Suprapubic skin (tissue), 4 donors: ENCODE results near the gene CD4. TPM values are rescaled to one million over a fixed set of nuclear protein-coding genes. Genes with fewer than 3 reads are reported as not detected.

ENCODE experiments used
- DNase-seq, 2 donors: peaks; one replicate each; pipeline ENCODE4 v3.0.0-alpha.2; 2019; ENCODE audit warnings: low spot score in 2 of 2
- H3K27ac ChIP-seq: fragments of 200-600 bp; sonication (generic); one replicate; pipeline ENCODE4 v1.5.1; 2019
- H3K27me3 ChIP-seq: fragments of 200-600 bp; sonication (generic); one replicate; pipeline ENCODE4 v1.5.1; 2019
- H3K36me3 ChIP-seq: fragments of 200-600 bp; sonication (generic); one replicate; pipeline ENCODE4 v1.5.1; 2019
- H3K4me1 ChIP-seq: fragments of 200-600 bp; sonication (generic); one replicate; pipeline ENCODE4 v1.5.1; 2019
- H3K4me3 ChIP-seq: fragments of 200-600 bp; sonication (generic); one replicate; pipeline ENCODE4 v1.5.1; 2019; ENCODE audit warnings: mild to moderate bottlenecking
- H3K9me3 ChIP-seq: fragments of 200-600 bp; sonication (generic); one replicate; pipeline ENCODE4 v1.5.1; 2019
- EP300 ChIP-seq: sonication (generic); formaldehyde crosslinking; IDR thresholded peaks from one replicate; pipeline ENCODE4 v1.6.1; 2017; ENCODE audit warnings: antibody characterized with exemption
- POLR2A ChIP-seq, 2 donors: fragments of 450-650 bp; IDR thresholded peaks; one replicate each; pipeline ENCODE4 v1.6.1; 2017; ENCODE audit warnings: antibody characterized with exemption in 2 of 2, mild to moderate bottlenecking in 2 of 2, moderate library complexity in 2 of 2
- POLR2AphosphoS5 ChIP-seq, 3 donors: sonication (generic); formaldehyde crosslinking; IDR thresholded peaks; one replicate each; pipeline ENCODE4 v1.6.1; 2017; ENCODE audit warnings: antibody characterized with exemption in 3 of 3
- WGBS: methylation state at CpG from one replicate; pipeline ENCODE4 v1.1.5; 2018; 5-methylcytosine and 5-hydroxymethylcytosine counted together
- total RNA-seq, 4 donors: library from RNA; depleted of rRNA; stranded (reverse); fragments of >200 nt; gene quantifications; one replicate each; pipeline ENCODE4 v1.1.0, GENCODE V29; 2016
- TF ChIP-seq, protein P1 (sequence below), 2 donors: fragments of 200-600 bp in 1 of 2; fragments of 450-650 bp in 1 of 2; sonication (generic) in 1 of 2; IDR thresholded peaks; one replicate each; pipeline ENCODE4 v1.5.1; 2016 to 2019; ENCODE audit warnings: antibody characterized with exemption in 2 of 2, mild to moderate bottlenecking in 1 of 2, moderate library complexity in 1 of 2

The CD4 gene
- total RNA-seq, 4 donors from 2014 or later, result 2.5 to 5.4 (median 3.9) TPM

DNA sequence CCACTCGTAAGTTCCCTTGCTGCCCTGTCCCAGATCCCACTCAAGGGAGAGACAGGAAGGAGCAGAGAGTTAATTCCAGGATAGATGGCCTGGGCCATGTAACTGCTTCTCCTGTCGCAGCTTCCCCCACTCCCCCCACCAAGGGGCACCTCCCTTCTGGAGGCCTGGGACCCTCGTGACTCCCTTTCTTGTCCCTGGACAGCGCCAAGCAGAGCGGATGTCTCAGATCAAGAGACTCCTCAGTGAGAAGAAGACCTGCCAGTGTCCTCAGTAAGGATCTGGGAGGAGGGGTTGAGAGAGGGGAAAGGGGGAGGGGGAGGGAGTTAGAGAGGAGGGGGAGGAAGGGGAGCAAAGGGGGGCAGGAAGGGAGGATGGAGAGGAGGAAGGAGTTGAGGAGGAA, 29.3 kb downstream of the CD4 start:
- Histone ChIP-seq H3K27ac (no peak overlapping the region), H3K36me3 (no peaks in the 10 kb centered on the region), H3K9me3 (no peaks in the 10 kb centered on the region), H3K27me3 (peaks cover 22% of the 10 kb centered on the region), H3K4me1 (peaks cover 15% of the 10 kb centered on the region), H3K4me3 (no peak overlapping the region)
- DNase-seq, result no peak
- 87% methylated on average over 5 of the region's 5 CpGs for WGBS
- no peak for TF ChIP-seq EP300
- TF ChIP-seq POLR2A (IDR thresholded peaks at IDR 0.05), result no peak
- no peak for TF ChIP-seq POLR2AphosphoS5 (IDR thresholded peaks at IDR 0.05)

DNA sequence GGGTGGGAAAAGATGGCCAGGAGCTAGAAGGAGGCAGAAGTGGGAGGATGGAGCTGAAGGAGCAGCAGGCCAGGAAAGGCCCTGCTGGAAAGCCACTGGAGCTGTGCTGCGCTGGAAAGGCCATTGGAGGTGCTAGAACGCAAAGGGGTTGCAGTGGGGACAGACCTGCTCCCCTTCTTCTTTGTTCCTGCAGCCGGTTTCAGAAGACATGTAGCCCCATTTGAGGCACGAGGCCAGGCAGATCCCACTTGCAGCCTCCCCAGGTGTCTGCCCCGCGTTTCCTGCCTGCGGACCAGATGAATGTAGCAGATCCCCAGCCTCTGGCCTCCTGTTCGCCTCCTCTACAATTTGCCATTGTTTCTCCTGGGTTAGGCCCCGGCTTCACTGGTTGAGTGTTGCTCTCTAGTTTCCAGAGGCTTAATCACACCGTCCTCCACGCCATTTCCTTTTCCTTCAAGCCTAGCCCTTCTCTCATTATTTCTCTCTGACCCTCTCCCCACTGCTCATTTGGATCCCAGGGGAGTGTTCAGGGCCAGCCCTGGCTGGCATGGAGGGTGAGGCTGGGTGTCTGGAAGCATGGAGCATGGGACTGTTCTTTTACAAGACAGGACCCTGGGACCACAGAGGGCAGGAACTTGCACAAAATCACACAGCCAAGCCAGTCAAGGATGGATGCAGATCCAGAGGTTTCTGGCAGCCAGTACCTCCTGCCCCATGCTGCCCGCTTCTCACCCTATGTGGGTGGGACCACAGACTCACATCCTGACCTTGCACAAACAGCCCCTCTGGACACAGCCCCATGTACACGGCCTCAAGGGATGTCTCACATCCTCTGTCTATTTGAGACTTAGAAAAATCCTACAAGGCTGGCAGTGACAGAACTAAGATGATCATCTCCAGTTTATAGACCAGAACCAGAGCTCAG, 30.0 kb downstream of the CD4 start:
- Histone ChIP-seq H3K9me3 (no peaks in the 10 kb centered on the region), H3K27me3 (peaks cover 29% of the 10 kb centered on the region), H3K4me3 (no peak overlapping the region), H3K4me1 (peaks cover 15% of the 10 kb centered on the region), H3K36me3 (no peaks in the 10 kb centered on the region), H3K27ac (no peak overlapping the region)
- TF ChIP-seq, protein P1, sequence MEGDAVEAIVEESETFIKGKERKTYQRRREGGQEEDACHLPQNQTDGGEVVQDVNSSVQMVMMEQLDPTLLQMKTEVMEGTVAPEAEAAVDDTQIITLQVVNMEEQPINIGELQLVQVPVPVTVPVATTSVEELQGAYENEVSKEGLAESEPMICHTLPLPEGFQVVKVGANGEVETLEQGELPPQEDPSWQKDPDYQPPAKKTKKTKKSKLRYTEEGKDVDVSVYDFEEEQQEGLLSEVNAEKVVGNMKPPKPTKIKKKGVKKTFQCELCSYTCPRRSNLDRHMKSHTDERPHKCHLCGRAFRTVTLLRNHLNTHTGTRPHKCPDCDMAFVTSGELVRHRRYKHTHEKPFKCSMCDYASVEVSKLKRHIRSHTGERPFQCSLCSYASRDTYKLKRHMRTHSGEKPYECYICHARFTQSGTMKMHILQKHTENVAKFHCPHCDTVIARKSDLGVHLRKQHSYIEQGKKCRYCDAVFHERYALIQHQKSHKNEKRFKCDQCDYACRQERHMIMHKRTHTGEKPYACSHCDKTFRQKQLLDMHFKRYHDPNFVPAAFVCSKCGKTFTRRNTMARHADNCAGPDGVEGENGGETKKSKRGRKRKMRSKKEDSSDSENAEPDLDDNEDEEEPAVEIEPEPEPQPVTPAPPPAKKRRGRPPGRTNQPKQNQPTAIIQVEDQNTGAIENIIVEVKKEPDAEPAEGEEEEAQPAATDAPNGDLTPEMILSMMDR (IDR thresholded peaks at IDR 0.05), result no peak
- TF ChIP-seq POLR2AphosphoS5 (IDR thresholded peaks at IDR 0.05) (no peak), POLR2A (IDR thresholded peaks at IDR 0.05) (no peak), EP300 (no peak)
- 85% methylated on average over 13 of the region's 13 CpGs for WGBS
- no peak for DNase-seq

DNA sequence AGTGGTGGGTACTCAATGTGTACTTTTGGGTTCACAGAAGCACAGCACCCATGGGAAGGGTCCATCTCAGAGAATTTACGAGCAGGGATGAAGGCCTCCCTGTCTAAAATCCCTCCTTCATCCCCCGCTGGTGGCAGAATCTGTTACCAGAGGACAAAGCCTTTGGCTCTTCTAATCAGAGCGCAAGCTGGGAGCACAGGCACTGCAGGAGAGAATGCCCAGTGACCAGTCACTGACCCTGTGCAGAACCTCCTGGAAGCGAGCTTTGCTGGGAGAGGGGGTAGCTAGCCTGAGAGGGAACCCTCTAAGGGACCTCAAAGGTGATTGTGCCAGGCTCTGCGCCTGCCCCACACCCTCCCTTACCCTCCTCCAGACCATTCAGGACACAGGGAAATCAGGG, 30.8 kb downstream of the CD4 start:
- no peaks in the 10 kb centered on the region for H3K36me3 ChIP-seq
- no peak for DNase-seq
- WGBS, result 65% methylated on average over 4 of the region's 5 CpGs
- no peak for TF ChIP-seq POLR2A (IDR thresholded peaks at IDR 0.05)
- TF ChIP-seq EP300, result no peak
- no peaks in the 10 kb centered on the region for H3K9me3 ChIP-seq
- no peak overlapping the region for H3K27ac ChIP-seq
- peaks cover 18% of the 10 kb centered on the region for H3K4me1 ChIP-seq
- H3K4me3 ChIP-seq, result no peak overlapping the region
- H3K27me3 ChIP-seq, result peaks cover 32% of the 10 kb centered on the region

DNA sequence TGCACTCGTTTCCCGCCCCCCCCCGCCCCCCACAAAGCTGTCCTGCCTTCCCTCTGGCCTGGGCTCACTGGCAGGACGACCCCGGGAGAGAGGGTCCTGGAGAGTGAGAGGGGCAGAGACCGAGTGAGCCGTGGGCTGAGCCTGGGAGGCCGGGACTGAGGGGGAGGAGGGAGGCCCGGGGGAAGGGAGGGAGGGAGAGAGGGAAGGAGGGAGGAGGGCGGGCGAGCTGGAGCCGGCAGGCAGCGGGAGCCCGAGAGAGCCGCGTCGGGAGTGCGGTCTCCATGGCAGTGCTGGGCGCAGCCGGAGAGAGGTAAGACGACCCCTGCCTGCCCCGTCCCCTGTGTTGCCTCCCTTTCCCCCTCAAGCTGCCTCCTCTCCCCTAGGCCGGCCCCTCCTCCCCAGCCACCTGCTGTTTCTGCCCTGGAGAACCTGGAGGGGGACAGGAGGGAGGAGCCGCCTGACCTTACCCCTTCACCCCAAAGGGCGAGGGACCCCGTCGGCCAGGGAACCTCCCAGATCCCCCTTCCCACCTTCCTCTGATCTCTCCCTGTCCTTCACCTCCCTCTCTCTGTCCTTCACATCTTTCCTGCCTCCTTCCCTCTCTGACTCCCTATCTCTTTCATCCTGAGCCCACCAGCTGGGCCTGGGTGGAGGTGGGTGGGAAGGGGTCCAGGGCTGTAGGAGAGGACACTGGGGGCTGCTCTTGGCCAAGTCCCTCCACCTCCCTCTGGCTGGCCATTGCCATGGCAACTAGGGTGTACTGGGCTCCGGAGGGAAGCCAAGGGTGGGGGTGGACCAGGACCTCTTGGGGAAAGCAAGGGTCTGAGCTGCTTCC, 32.5 kb downstream of the CD4 start, which contains the start of gene GPR162:
GPR162 (plus strand) TSS at position 231 of the 835 bp plus-strand sequence. CDS start 2,078 bp downstream, outside the sequence.
- peak in 1 of 2 donors; percentile 74 for DNase-seq
- 3% methylated on average over 17 of the region's 28 CpGs for WGBS
- Histone ChIP-seq H3K4me3 (peak within 1 kb of the TSS; percentile 48), H3K4me1 (peaks cover 25% of the 10 kb centered on the region), H3K9me3 (no peaks in the 10 kb centered on the region), H3K36me3 (no peaks in the 10 kb centered on the region), H3K27ac (no peak within 1 kb of the TSS), H3K27me3 (peaks cover 42% of the 10 kb centered on the region)
- TF ChIP-seq EP300 (no peak), POLR2A (IDR thresholded peaks at IDR 0.05) (no peak), POLR2AphosphoS5 (IDR thresholded peaks at IDR 0.05) (no peak)
- TF ChIP-seq, protein P1 (IDR thresholded peaks at IDR 0.05), result no peak

DNA sequence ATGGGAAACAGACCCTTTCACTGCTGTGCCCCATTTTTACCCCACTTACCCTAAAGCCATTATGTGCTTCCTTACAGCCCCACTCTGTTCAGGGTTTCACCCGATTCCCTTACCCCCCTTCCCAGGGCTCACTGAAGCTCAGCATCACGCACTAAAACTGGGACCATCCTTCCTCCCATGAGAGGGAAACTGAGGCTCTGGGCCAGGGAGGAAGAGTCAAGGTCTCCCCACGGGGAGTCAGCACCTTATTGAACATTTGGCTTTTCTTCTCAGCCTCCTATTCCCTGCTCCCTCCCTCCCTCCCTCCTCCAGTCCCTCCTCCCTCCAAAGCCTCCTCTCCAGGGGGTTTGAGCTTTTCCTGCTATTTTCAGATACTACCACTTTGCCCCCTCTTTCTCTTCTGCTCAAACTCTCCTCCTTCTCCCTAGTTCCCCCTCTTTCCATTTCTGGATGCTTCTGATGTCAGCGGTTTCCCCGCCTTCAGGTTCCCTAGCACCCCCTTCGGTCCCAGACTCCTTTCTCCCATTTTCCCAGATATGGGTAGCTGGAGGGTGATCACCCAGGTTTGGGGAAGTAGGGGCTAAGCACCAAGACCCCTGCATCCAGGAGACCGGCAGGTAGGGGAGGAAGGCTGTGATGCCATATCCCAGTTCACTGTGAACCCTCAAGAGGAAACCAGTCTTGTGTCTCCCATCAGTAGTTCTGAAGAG, 33.3 kb downstream of the CD4 start:
- Histone ChIP-seq H3K4me3 (no peak overlapping the region), H3K4me1 (peaks cover 33% of the 10 kb centered on the region), H3K27me3 (peaks cover 42% of the 10 kb centered on the region), H3K27ac (no peak overlapping the region), H3K36me3 (no peaks in the 10 kb centered on the region), H3K9me3 (no peaks in the 10 kb centered on the region)
- 58% methylated on average over 7 of the region's 7 CpGs for WGBS
- TF ChIP-seq POLR2AphosphoS5 (IDR thresholded peaks at IDR 0.05) (no peak), EP300 (no peak), POLR2A (IDR thresholded peaks at IDR 0.05) (no peak)
- TF ChIP-seq, protein P1 (IDR thresholded peaks at IDR 0.05), result no peak
- DNase-seq, result no peak
